ENCODE data around the gene NOL12.

The NOL12 gene

GRCh38 chr22:37662039-37662438 is 24.1 kb upstream of the NOL12 start:
- Histone ChIP-seq H3K4me3 (replicated peaks; ENCODE audit: insufficient read depth, low read length) (no peak overlapping the region), H3K27ac (replicated peaks) (no peak overlapping the region), H3K27me3 (ENCODE audit: insufficient read depth, poor library complexity, severe bottlenecking) (no peaks in the 10 kb centered on the region)
- no peak for TF ChIP-seq REST (IDR thresholded peaks at IDR 0.05; ENCODE audit: insufficient replicate concordance, low read depth)
- no peak for TF ChIP-seq CTCF (IDR thresholded peaks at IDR 0.05; ENCODE audit: insufficient read depth, low read length)
- TF ChIP-seq SPI1 (IDR thresholded peaks at IDR 0.05; ENCODE audit: borderline replicate concordance, low read depth): no peak
- TF ChIP-seq GABPA (IDR thresholded peaks at IDR 0.05; ENCODE audit: low read depth): no peak
- TF ChIP-seq POLR2AphosphoS5 (IDR thresholded peaks at IDR 0.05; ENCODE audit: low read depth): no peak
- DNase-seq (ENCODE audit: low read depth in 1 of 2, low spot score in 1 of 2): no peak

- no peak overlapping the region for H3K27ac ChIP-seq (replicated peaks)
- H3K27me3 ChIP-seq (ENCODE audit: insufficient read depth, poor library complexity, severe bottlenecking): no peaks in the 10 kb centered on the region
- TF ChIP-seq SPI1 (IDR thresholded peaks at IDR 0.05; ENCODE audit: borderline replicate concordance, low read depth) (no peak), GABPA (IDR thresholded peaks at IDR 0.05; ENCODE audit: low read depth) (no peak), REST (IDR thresholded peaks at IDR 0.05; ENCODE audit: insufficient replicate concordance, low read depth) (no peak), CTCF (IDR thresholded peaks at IDR 0.05; ENCODE audit: insufficient read depth, low read length) (no peak), POLR2AphosphoS5 (IDR thresholded peaks at IDR 0.05; ENCODE audit: low read depth) (no peak)
- H3K4me3 ChIP-seq (replicated peaks; ENCODE audit: insufficient read depth, low read length): no peak overlapping the region
- DNase-seq (ENCODE audit: low read depth in 1 of 2, low spot score in 1 of 2): no peak
These were observed 22.5 kb upstream of the NOL12 start for GRCh38 chr22:37663521-37664140.

GRCh38 chr22:37664249-37665101 is 21.7 kb upstream of the NOL12 start:
- Histone ChIP-seq H3K4me3 (replicated peaks; ENCODE audit: insufficient read depth, low read length) (no peak overlapping the region), H3K27ac (replicated peaks) (no peak overlapping the region), H3K27me3 (ENCODE audit: insufficient read depth, poor library complexity, severe bottlenecking) (no peaks in the 10 kb centered on the region)
- no peak for TF ChIP-seq REST (IDR thresholded peaks at IDR 0.05; ENCODE audit: insufficient replicate concordance, low read depth)
- TF ChIP-seq GABPA (IDR thresholded peaks at IDR 0.05; ENCODE audit: low read depth): no peak
- no peak for TF ChIP-seq SPI1 (IDR thresholded peaks at IDR 0.05; ENCODE audit: borderline replicate concordance, low read depth)
- TF ChIP-seq CTCF (IDR thresholded peaks at IDR 0.05; ENCODE audit: insufficient read depth, low read length): no peak
- no peak; the same call in 1 of the 2 replicates for TF ChIP-seq POLR2AphosphoS5 (IDR thresholded peaks at IDR 0.05; ENCODE audit: low read depth)
- no peak for DNase-seq (ENCODE audit: low read depth in 1 of 2, low spot score in 1 of 2)
